ENCODE data around the gene BORA.

Gene BORA

GRCh38 chr13:72686766-72687165 is 41.0 kb upstream of the BORA start:
- no peak overlapping the region for H3K4me2 ChIP-seq (ENCODE audit: low read depth, low read length, poor library complexity, severe bottlenecking)
- no peak overlapping the region for H3K9ac ChIP-seq (ENCODE audit: low read depth, low read length, poor library complexity, severe bottlenecking)
- H2AFZ ChIP-seq (ENCODE audit: low read length) = no peak overlapping the region
- no peaks in the 10 kb centered on the region for H3K79me2 ChIP-seq (ENCODE audit: insufficient read depth, low read length)
- no peaks in the 10 kb centered on the region for H3K27me3 ChIP-seq (ENCODE audit: insufficient read depth, low read length, poor library complexity, severe bottlenecking)
- no peaks in the 10 kb centered on the region for H4K20me1 ChIP-seq (ENCODE audit: insufficient read depth, low read length, poor library complexity, severe bottlenecking)
- H3F3A ChIP-seq (ENCODE audit: low read depth) = no peaks in the 10 kb centered on the region
- no peaks in the 10 kb centered on the region for H3K9me2 ChIP-seq (replicated peaks; ENCODE audit: low read depth, low read length)
- no peaks in the 10 kb centered on the region for H3K9me3 ChIP-seq (ENCODE audit: insufficient read depth, low read depth, low read length)
- H3K36me3 ChIP-seq (ENCODE audit: insufficient read depth, low read length) = no peaks in the 10 kb centered on the region
- no peak for TF ChIP-seq CTCF (conservative IDR thresholded peaks at IDR 0.05; ENCODE audit: low read length)
- TF ChIP-seq EZH2phosphoT487 (IDR thresholded peaks at IDR 0.05; ENCODE audit: borderline replicate concordance) = no peak
- no peaks in the 10 kb centered on the region for H3K4me1 ChIP-seq (ENCODE audit: insufficient read depth, low read length, poor library complexity, severe bottlenecking)
- H3K4me3 ChIP-seq (ENCODE audit: low read length, poor library complexity, severe bottlenecking) = no peak overlapping the region

GRCh38 chr13:72689181-72689696 is 38.5 kb upstream of the BORA start:
- no peaks in the 10 kb centered on the region for H3K4me1 ChIP-seq (ENCODE audit: insufficient read depth, low read length, poor library complexity, severe bottlenecking)
- H3K9me2 ChIP-seq (replicated peaks; ENCODE audit: low read depth, low read length) = no peaks in the 10 kb centered on the region
- H4K20me1 ChIP-seq (ENCODE audit: insufficient read depth, low read length, poor library complexity, severe bottlenecking) = no peaks in the 10 kb centered on the region
- H3K27me3 ChIP-seq (ENCODE audit: insufficient read depth, low read length, poor library complexity, severe bottlenecking) = no peaks in the 10 kb centered on the region
- no peak for TF ChIP-seq CTCF (conservative IDR thresholded peaks at IDR 0.05; ENCODE audit: low read length)
- TF ChIP-seq EZH2phosphoT487 (IDR thresholded peaks at IDR 0.05; ENCODE audit: borderline replicate concordance) = no peak
- no peak overlapping the region for H2AFZ ChIP-seq (ENCODE audit: low read length)
- H3K79me2 ChIP-seq (ENCODE audit: insufficient read depth, low read length) = no peaks in the 10 kb centered on the region
- H3K4me3 ChIP-seq (ENCODE audit: low read length, poor library complexity, severe bottlenecking) = no peak overlapping the region
- H3F3A ChIP-seq (ENCODE audit: low read depth) = no peaks in the 10 kb centered on the region
- no peak overlapping the region for H3K4me2 ChIP-seq (ENCODE audit: low read depth, low read length, poor library complexity, severe bottlenecking)
- H3K9me3 ChIP-seq (ENCODE audit: insufficient read depth, low read depth, low read length) = no peaks in the 10 kb centered on the region
- no peak overlapping the region for H3K9ac ChIP-seq (ENCODE audit: low read depth, low read length, poor library complexity, severe bottlenecking)
- H3K36me3 ChIP-seq (ENCODE audit: insufficient read depth, low read length) = no peaks in the 10 kb centered on the region

- H3K9me3 ChIP-seq (ENCODE audit: insufficient read depth, low read depth, low read length) = no peaks in the 10 kb centered on the region
- H3K4me1 ChIP-seq (ENCODE audit: insufficient read depth, low read length, poor library complexity, severe bottlenecking) = no peaks in the 10 kb centered on the region
- H3K27me3 ChIP-seq (ENCODE audit: insufficient read depth, low read length, poor library complexity, severe bottlenecking) = no peaks in the 10 kb centered on the region
- no peaks in the 10 kb centered on the region for H4K20me1 ChIP-seq (ENCODE audit: insufficient read depth, low read length, poor library complexity, severe bottlenecking)
- H3F3A ChIP-seq (ENCODE audit: low read depth) = no peaks in the 10 kb centered on the region
- no peak overlapping the region for H3K4me3 ChIP-seq (ENCODE audit: low read length, poor library complexity, severe bottlenecking)
- TF ChIP-seq CTCF (conservative IDR thresholded peaks at IDR 0.05; ENCODE audit: low read length) (no peak), EZH2phosphoT487 (IDR thresholded peaks at IDR 0.05; ENCODE audit: borderline replicate concordance) (no peak)
- no peaks in the 10 kb centered on the region for H3K79me2 ChIP-seq (ENCODE audit: insufficient read depth, low read length)
- no peak overlapping the region for H3K4me2 ChIP-seq (ENCODE audit: low read depth, low read length, poor library complexity, severe bottlenecking)
- H2AFZ ChIP-seq (ENCODE audit: low read length) = no peak overlapping the region
- H3K9ac ChIP-seq (ENCODE audit: low read depth, low read length, poor library complexity, severe bottlenecking) = no peak overlapping the region
- H3K9me2 ChIP-seq (replicated peaks; ENCODE audit: low read depth, low read length) = no peaks in the 10 kb centered on the region
- no peaks in the 10 kb centered on the region for H3K36me3 ChIP-seq (ENCODE audit: insufficient read depth, low read length)
Observed at GRCh38 chr13:72692884-72693514, 34.7 kb upstream of the BORA start.
